Measurements from ENCODE around the gene BICRAL. TPM values are rescaled to one million over a fixed set of nuclear protein-coding genes. Genes with fewer than 3 reads are reported as not detected.

BICRAL gene
- total and polyA plus RNA-seq, 9 of the 15 experiments (the other 6 are each of a cell fraction or from before 2014, with no cell fraction given): 1.2 to 11.9 (median 5.6) TPM

- TF ChIP-seq HMG20A (CRISPR knock-in tag; conservative IDR thresholded peaks at IDR 0.05): no peak
- TF ChIP-seq FOXO4 (CRISPR knock-in tag; IDR thresholded peaks at IDR 0.05): no peak
- no peak for TF ChIP-seq ZNF717 (CRISPR knock-in tag; IDR thresholded peaks at IDR 0.05)
- TF ChIP-seq TCF7L2 (IDR thresholded peaks at IDR 0.05; ENCODE audit: low read depth, low read length): no peak
- TF ChIP-seq CBX8 (IDR thresholded peaks at IDR 0.05; ENCODE audit: borderline replicate concordance, extremely low read depth, low read depth, low read length, poor library complexity, severe bottlenecking): no peak
- TF ChIP-seq SIN3B (IDR thresholded peaks at IDR 0.05; ENCODE audit: low read depth): no peak; the same call in 1 of the 2 replicates
- TF ChIP-seq RBM39 (optimal IDR thresholded peaks at IDR 0.05; ENCODE audit: low read depth, low read length): no peak
- TF ChIP-seq NR2C1 (IDR thresholded peaks at IDR 0.05): peak; percentile 36; the same call in 1 of the 2 replicates
- peak; percentile 58; the same call in 1 of the 2 replicates for TF ChIP-seq NR2C1 (tag; IDR thresholded peaks at IDR 0.05)
- TF ChIP-seq MTA2 (IDR thresholded peaks at IDR 0.05; ENCODE audit: low read depth): no peak
- TF ChIP-seq CC2D1A (IDR thresholded peaks at IDR 0.05): 0 out of 2 replicates have a peak, but pooled peaks have one; percentile 22
- no peak for TF ChIP-seq ATF1 (CRISPR knock-in tag; IDR thresholded peaks at IDR 0.05)
- peak; percentile 52; the same call in 1 of the 2 replicates for TF ChIP-seq ATF1 (tag; IDR thresholded peaks at IDR 0.05)
- 0 out of 2 replicates have a peak, but pooled peaks have one; percentile 11 for TF ChIP-seq GTF2A2 (tag; IDR thresholded peaks at IDR 0.05)
- TF ChIP-seq ZNF41 (CRISPR knock-in tag; conservative IDR thresholded peaks at IDR 0.05): no peak
- TF ChIP-seq POLR2A (conservative IDR thresholded peaks at IDR 0.05): peak; percentile 91
- TF ChIP-seq POLR2B (IDR thresholded peaks at IDR 0.05; ENCODE audit: low read depth, partially characterized antibody): peak; percentile 85
- TF ChIP-seq DIDO1 (tag; IDR thresholded peaks at IDR 0.05; ENCODE audit: low read depth): no peak
- no peak for TF ChIP-seq MEF2A (IDR thresholded peaks at IDR 0.05; ENCODE audit: control insufficient read depth, low read depth, low read length)
- TF ChIP-seq ATF7 (IDR thresholded peaks at IDR 0.05): 0 out of 2 replicates have a peak, but pooled peaks have one; percentile 47
- no peak; the same call in 1 of the 2 replicates for TF ChIP-seq ZFPM2 (CRISPR knock-in tag; IDR thresholded peaks at IDR 0.05)
- peak; percentile 74 for TF ChIP-seq CHD1 (IDR thresholded peaks at IDR 0.05; ENCODE audit: low read length)
- no peak; the same call in 1 of the 2 replicates for TF ChIP-seq TFE3 (CRISPR knock-in tag; IDR thresholded peaks at IDR 0.05)
- no peak for TF ChIP-seq PTRF (tag; IDR thresholded peaks at IDR 0.05)
These were observed 35.1 kb upstream of the BICRAL start (continued) for GRCh38 chr6:42746463-42747391.

Data from K562 (cell line).